ENCODE results near the gene ASPG.

ASPG gene

DNA sequence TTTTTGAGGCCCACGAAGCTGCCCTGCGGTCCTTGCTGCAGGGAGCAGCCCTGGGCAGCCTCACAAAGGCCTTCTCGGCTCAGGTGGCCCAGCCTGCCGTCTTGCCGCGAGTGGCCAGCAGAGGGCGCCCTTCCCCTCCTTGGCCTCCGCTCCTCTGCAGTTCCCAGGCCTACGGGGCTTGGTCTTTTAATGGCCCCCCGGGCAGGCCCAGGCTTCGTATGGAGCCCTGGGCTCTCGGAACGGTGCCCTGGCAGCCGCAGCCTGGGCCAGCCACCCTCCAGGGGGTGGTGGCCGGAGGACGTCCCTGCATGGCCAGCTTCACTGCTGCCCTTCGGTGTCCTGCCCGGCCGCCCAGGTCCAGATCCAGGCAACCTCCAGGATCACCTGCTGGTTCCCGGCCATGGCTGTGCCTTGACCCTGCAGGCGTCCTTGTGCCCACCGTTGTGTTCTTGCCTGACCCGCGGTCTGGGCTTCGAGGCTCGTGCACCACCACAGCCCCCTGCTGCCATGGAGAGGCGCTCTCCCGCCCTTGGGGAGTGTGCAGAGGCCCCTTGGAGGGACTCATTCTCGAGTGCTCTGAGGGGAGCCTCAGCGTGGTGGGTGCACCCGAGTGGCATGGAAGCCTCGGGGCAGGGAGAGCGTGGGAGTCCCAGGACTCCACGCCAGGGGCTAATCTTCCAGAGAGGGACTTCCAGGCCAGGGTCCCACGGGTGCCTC lies 9.4 kb downstream of the ASPG start:
- peak; percentile 78 for DNase-seq

DNA sequence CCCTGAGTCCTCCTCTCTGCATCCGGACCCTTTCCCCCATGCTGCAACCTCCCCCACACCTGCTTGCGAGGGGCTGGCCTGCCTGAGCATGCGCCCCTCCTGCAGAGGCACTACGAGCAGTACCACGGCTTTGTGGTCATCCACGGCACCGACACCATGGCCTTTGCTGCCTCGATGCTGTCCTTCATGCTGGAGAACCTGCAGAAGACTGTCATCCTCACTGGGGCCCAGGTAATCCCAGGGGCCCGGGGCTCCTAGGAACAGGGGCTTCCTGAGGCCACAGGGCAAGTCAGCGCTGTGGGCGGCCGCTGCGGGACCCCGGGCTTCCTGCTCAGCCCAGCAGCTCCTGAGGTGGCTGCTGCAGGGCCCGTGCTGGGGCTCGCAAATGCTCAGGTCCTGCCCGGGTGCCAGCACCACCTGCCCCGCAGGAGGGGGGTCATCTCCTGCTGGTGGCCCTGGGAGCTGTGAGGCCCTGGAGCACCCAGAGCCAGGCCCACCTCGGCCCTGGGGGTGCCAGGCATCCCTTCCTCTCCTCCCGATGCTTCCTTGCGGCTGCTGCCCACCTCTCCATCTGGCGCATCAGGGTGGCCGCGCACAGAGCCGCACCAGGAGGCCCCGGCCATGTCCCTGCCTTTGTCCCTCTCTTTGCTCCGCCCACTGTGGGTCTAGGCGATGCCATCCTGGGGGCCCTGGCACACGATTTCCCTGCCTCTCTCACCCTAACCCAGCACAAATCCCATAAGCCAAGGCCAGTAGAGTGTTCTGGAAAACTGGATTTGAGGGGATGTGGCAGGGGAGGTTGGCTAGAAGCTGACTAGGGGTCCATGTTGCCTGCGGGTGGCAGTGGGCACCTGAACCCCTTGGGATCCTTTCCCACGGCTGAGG lies 10.2 kb downstream of the ASPG start:
- no peak for DNase-seq

DNA sequence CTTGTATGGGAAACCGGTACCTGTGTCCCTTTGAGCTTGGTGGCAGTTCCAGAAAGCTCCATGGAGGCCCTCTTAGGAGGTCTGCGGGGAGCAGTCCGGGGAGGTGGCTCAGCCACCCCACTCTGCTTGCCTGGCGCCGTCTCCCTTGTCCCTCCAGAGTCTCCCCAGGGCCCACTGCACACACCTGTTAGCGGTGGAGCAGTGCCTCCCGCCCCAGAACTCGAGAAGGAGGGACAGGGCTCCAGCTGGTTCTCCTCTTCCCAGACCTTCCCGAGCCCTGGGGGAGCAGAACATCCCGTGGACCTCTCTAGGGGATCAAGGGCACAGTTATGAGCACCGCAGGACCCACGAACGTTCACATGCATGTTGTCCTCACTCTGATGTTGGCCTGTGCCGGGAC lies 10.8 kb downstream of the ASPG start:
- DNase-seq = no peak

DNA sequence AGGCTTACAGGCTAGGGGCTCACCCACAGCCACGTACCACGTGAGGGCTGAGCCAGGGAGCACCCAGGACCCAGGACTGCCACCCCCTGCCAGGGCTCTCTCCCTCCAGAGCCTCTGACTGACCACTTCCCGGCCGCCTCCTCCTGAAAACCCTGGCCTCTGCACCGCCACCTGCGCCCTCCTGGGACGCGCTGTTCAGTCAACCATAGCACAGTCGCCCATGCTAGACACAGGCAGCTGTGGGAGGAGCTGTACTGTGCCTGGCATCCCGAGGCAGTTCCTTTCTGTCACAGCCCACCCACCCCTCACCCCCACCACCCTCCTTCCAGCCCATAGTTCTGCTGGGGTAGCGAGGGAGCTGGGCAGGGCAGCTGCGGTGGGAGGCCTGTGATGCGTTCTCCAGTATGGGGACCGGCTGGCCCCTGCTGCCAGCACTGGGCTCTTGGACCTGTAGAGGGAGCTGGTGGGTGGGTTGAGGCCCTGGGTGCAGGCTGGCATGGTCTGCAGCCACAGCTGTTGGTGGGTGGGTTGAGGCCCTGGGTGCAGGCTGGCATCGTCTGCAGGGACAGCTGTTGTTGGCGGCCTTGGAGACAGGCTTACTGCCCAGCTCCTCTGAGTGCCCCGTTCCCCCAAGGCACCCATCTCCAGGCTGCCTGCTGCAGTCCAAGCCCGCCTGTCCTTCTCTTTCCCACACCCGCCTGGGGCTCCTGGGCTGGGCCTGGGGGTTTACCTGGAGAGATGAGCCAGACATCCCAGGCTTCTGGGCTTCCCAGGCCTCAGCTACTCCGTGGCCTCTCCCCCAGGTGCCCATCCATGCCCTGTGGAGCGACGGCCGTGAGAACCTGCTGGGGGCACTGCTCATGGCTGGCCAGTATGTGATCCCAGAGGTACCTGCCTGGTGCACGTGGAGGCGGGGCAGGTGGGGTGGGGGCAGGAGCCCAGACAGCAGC lies 11.5 kb downstream of the ASPG start:
- no peak for DNase-seq

DNA sequence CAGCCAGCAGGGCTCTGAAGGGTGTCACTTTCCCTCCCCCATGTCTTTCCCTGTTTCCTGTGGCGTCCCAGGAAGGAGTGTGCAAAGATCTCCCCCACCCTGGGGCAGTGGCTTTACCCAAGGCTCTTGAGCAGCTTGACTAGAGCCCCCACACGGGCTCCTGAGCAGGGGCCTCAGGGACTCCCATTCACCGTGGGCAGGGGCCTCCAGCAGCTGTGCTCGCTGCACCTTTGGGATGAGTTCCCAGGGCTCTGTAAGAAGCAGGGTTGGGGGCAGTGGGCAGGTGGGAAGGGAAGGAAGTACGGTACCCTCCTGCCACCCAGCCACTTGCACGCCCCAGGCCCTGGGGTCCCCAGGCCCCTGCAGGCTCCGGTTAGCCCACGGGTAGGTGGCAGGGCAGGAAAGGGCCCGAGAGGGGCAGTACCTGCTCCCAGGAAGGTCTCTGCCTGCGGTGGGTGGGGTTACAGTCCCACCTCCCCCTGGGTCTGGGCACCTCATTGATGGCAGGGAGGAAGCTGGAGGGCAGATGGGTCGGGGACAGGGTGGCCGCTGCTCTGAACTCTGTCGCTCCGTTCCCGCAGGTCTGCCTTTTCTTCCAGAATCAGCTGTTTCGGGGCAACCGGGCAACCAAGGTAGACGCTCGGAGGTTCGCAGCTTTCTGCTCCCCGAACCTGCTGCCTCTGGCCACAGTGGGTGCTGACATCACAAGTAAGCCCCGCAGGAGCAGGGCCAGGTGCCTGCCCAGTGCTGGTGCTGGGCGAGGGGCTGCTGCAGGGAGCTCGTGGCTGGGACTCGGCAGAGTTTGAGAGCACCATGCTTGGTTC lies 13.0 kb downstream of the ASPG start:
- DNase-seq = no peak

DNA sequence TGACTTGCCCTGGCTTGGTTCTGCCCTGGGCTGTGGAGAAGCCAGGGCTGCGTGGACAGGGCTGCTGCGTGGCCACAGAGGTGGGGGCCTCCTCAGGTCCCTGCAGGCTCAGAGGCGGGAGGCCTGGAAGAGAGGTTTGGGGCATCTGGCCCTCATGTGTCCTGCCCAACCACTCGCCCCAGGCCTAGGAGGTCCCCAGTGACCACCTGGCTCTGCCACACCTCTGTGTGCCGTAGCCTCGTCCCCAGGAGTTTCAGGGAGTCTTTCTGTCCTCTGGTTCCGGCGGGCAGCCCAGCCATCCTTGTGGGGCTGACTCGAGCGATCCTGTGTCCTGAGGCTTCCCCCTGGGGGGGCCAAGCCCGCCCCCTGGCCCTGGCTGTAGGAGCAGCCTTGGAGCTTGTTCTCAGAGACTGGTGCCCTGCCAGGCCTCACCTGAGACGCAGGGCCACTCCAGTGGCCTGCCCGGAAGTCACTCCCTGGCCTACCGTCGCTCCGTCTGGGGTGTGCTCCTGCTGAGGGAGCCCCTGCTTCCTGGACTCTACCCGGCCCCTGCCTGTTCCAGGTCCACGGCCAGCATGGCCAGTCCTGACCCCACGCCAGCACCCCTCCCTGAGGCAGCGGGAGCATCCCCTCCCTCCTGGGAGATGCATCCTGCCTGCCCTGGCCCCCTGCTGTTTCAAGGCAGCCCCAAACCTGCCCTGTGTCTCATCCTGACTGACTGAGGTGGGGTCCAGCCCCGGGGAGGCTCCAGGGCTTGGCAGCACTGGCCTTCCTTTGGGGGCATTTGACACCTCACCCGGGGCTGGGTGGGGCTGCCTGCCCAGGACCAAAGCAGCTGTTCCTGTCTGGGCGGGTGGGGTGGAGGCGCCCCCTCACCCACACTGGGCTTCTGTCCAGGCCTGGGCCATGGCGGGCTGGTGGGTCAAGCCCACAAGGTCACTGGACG lies 13.9 kb downstream of the ASPG start:
- DNase-seq = no peak

DNA sequence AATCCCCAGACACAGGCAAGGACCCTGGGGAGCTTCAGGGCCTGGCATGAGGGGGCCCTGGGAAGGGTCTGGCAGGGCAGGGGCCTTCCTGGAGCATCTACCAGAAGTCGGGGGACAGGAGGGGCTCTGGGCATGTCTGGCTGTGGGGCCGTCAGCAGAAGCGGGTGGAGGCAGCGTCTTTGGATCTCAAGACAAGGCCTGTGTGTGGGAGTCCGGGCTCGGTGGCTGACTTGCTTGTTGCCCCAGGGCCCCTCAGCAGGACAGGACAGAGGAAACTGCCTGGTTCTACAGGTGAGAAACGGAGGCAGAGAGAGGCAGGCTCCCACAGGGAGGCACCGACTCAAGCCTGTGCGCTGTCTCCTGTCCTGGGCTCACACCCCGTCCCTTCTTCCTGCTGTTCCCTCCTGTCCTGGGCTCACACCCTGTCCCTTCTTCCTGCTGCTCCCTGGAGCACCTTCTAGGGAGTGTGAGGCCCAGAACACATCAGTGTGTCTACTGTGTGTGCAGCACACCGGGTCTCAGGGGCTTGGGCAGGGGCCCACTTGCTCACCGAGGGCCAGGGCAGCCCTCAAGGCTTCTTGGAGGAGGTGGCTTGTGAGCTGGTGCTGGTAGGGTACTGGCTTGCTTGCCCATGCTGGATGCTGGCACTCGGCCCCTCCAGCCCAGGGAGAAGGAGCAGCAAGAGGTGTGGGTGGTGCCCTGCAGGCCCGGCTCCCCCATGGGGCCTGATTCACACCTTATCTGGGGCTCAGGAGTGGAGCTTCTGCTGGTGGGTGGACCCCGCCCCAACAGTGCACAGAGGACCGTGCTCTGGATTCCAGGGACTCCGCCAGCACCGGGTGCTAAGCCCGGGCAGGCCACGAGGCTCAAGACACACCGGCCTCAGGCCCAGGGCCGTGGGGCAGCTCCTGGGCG lies 14.9 kb downstream of the ASPG start:
- no peak for DNase-seq

DNA sequence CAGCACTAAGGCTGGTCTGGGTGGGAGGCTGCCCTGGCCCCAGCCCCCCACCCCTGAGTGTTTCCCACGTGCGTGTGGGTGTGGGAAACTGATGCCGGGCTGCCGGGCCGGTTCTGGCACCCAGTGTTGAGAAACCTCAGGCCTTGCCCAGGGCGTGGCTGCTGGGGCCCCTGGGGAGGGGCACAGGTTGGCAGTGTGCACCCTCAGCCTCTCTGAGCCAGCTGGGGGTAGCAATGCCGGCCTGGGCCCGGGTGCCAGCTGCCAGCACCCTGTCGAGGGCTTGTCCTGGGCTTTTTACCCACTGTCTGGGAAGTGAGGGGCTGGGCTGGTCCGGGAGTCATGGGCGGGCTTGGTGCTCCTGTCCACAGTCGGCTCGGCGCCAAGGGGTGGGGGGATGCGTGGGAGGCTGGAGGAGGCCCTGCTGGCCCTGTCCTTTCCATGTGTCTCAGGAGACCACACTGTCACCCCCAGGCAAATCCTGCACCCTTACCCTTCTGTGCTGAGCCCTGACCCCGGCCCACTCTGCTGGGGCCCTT lies 15.7 kb downstream of the ASPG start:
- no peak for DNase-seq

DNA sequence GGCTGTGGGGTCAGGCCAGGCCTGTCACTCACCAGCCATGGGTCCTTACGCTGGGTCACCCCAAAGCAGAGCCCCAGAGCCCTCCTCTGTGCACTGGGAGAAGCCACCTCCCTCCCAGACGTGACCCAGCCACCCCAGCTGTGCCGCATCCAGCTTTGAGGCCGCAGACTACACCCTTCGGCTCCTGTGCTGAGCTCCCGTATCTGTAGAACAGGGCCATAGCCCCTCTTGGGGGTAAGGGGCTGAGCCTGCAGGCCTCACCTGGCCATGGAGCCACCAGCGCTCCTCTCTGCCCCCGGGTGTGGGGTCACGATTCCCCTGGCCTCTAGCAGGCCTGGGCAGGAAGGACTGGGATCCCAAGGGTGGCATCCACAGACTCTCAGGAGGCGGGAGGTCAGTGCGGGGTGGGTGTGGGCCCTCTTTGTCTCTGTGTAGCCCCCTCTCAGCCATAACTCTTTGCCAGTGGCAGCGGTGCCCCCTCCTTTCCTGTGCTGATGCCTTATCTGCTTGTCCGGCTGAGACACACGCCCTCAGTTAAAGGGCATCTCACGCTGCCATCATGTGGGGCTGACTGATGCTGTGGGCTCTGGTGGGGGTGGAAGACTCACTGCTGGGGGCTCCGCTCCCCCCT lies 16.3 kb downstream of the ASPG start:
- no peak for DNase-seq

DNA sequence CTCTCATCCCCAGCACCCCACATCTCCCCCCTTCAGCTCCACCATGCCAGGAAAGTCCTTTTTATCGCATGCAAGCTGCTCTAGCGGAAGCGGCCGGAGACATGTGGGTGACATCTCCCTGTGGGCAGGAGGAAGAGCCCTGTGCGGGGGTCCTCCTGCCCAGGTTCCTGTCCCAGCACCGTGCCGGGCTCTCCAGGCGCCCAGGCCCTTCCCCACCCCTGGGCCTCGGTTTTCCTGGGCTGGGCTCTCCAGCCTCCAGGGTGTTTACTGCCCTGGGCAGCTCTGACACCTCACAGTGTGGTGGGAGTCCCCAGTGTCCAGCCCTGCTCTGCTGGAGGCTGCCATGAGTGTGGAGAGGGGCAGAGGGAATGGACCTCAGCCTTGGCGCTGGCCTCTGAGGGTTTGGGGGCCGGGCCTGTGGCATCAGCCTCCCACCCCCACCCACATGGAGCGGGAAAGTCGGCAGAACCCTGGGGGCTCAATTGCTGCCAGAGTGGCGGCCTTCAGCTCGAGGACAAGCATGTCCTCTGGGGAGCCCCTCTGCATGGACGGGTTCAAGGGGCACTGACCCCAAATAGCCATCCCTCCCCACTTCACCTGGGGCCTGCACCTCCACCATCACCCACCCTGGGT lies 16.9 kb downstream of the ASPG start:
- no peak for DNase-seq

DNA sequence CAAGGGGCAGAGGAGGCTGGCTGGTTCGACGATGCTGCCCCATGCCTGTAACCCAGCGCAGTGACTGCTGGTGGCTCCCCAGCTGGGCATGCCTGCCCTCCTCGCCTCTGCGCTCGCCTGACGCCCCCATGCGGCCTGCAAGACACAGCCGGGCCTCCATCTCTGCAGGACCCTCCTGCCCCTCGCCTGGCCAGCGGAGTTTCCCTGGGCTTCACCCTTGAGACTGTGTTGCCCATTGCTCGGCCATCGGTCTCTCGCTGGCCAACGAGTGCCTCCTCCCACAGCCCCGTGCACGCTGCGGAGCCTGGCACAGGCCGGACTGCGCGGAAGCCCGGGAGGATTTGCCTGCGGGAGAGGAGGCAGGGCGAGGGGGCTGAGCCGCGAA lies 17.6 kb downstream of the ASPG start:
- no peak for DNase-seq

DNA sequence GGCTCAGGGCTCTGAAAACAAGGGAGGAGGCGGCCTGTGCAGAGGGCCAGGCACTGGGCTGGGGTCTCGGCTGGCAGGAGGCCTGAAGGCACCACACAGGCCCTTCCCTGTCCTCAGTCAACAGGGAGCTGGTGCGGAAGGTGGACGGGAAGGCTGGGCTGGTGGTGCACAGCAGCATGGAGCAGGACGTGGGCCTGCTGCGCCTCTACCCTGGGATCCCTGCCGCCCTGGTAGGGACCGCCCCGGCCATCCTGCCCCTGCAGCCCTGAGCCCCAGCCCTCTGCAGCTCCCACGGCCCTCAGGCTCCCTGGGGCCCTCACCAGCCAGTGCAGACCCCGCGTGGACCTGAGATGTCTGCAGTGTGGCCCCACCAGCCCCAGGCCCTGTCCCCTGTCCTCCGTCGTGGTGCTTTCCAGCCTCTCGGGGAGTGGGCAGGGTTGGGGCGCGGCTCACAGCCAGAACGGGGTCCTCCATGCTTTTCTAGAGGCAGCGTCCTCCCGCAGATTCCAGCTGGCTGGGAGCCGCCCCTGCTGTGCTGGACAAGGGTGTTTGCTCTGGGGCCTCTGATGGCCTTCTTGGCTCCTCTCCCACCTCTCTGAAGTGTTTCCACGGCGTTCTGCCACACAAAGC lies 18.1 kb downstream of the ASPG start:
- DNase-seq = no peak

DNA sequence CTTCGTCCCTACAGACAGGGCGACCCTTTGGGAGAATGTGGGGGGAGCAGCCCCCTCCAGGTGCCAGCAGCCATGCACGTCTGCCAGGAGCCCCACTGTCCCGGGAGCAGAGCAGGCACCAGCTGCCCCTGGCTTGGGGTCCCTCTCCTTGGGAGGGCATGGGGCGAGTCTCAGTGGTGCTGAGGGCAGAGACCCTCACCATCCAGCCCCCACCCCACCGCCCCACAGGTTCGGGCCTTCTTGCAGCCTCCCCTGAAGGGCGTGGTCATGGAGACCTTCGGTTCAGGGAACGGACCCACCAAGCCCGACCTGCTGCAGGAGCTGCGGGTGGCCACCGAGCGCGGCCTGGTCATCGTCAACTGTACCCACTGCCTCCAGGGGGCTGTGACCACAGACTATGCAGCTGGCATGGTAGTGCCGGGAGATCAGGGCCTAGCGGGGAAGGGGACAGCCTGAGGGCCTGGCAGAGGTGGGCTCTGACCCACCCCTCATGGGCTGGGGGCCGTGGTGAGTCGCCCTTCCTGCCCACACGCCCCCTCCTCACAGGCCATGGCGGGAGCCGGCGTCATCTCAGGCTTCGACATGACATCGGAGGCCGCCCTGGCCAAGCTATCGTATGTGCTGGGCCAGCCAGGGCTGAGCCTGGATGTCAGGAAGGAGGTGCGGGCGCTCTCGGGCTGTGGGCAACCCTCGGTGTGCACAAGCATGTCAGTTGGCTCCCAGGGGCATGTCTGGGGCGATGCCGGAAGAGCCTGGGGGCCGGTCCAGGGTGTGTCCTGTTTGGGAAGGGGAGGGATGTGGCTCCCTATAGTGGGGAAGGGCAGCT lies 18.8 kb downstream of the ASPG start:
- DNase-seq = no peak

DNA sequence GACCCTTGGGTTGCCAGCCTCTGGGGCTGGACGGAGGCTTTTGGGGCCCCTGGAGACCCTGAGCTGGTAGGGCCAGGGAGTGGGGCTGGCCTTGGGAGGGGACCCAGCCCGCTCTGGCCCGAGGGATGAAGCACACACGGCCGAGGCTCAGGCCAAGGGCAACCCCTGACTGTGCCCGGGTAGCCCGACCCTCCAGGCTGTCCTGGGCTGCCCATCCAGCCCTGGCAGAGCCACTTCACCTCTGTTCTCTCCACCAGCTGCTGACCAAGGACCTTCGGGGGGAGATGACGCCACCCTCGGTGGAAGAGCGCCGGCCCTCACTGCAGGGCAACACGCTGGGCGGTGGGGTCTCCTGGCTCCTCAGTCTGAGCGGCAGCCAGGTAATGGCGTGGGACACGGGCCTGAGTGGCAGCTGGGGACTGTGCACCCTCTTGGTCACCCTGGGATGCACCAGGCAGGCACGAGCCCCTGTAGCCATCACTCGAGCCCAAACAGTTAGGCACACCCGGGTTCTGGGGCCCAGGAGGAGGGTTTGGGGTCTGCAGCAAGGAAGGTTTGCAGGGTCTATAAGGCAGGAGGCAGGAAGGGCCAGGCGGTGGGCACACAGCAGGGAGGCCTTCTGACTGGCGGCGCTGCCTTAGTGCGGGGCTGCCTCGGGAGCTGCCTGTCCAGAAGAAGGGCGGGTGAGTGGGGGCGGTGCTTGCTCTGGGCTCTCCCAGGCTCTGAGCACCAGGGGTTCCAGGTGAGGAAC lies 19.7 kb downstream of the ASPG start:
- no peak for DNase-seq

DNA sequence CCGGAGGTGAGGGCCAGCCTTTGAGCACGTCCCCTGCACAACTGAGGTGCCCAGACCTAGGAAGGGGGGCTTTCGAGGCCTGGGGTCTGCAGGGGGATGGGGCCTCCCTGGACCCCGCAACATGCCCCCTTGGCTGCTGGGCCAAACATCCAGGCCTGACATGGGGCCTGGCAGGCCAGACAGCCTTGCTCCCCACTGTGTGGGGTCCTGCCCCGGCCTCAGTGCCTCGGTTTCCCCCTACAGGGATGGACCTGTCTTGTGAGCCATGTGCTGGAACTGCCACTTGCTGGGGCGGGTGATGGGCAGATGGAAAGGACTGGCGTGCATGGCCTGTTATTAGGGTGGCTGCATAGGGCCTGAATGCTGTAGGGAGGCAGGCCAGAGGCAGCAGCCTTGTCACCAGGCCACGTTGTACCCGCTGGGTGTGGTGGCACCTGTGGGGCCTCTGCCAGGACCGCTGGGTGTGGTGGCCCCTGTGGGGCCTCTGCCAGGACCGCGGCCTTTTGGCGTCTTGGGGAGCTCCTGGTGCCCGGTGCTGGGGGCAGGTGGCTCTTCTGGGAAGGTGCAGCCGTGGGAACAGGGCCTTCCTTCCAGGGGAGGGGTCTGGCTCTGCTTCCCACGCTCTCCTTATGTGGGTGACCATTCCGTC lies 20.4 kb downstream of the ASPG start:
- no peak for DNase-seq

DNA sequence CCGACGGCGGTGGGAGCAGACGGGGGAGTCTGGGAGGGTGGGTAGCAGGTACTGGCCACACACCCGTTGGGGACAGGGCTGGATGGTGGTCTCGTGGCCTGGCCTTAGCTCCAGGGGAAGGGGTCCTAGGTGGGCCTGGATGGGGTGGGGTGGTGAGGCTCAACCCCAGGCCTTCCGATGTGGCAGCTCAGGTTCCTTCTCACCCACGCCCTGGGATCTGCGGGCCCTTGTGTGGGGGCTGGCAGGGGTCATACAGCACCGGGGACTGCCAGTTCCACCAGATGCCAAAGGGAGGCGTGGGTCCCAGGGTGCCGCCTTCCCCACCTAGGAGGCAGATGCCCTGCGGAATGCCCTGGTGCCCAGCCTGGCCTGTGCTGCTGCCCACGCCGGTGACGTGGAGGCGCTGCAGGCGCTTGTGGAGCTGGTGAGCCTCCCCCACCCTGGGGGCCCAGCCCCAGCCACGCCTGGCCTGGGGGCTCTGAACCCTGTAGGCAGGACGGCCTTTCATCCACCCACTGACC lies 21.0 kb downstream of the ASPG start:
- no peak for DNase-seq
